Stimulated activated CD4-positive, alpha-beta T cell treated with anti-CD3 and anti-CD28 coated beads, Interleukin-15, amount 100 ng/mL, for 24 hours (primary cell): ENCODE results near the gene ZNF554.
"Not testable (repeated sequence)": the region's sequence is repeated elsewhere in the genome, so short reads cannot be mapped to it uniquely, and the experiment has no call there.

ENCODE experiments used
- DNase-seq: peaks from one replicate; pipeline ENCODE4 v3.0.0-alpha.2; 2020

The ZNF554 gene

DNA sequence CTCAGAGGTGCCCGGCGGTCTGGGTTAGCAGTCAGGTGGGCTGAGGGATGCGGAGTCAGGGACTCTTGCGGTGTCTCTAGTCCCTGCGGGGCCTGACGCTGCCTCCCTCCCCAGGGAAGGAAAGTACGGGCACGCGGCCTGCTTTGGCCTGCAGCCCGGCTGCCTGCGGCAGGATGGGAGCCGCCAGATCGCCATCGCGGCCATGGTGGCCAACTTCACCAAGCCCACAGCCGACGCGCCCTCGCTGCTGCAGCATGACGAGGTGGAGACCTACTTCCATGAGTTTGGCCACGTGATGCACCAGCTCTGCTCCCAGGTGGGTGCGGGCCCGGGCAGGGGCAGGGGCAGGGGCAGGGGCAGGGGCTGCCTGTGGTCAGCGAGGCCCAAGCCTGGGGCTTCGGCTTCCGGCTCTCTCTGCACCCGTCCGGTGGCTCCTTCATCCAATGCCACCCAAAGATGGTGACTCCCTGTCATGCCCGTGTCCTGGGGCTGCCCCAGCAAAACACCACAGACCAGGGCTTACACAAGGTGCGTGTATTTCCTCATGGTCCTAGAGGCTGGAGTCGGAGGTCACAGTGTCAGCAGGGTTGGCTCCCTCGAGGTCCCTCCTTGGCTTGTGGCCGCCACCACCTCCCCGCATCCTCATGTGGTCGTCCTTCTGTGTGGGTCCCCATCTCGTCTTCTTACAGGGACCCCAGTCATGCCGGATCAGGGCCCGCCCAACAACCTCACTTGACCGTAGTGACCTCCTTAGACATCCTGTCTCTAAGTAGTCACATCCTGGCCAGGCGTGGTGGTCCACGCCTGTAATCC is 11.3 kb upstream of the ZNF554 start:
- no peak for DNase-seq

DNA sequence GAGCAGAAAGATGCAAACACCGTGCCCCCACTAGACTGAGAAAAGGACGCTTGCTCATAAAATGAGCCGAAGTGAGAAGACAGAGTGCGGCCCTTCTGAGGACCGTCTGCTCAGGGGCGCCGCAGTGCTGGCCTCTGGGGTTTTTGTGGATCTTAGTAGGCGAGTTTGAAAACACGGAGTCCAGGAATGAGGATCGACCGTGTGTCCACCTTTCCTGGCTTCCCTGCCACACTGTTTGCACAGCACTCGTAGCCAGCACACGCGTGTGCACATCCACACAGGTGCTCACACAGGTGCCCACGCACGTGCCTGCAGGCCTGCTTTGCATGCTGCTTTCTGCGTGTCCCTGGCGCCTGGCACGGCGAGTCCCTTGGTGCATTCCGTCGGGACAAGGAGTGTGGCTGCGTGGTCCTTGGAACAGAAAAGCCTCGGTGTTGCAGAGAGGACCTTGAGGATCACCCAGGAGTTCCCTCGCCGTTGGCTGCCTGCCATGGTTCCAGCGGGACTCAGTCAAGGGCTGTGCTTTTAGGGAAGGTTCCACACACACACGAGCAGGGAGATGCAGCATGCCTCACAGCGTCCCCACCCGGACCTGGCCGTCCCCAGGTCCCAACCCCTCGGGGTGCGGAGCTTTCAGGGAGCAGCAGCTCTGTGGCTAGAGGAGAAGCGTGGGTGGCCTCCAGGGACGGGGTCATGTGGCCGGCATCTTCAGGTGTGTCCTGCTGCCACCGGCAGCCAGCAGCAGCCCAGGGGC is 10.1 kb upstream of the ZNF554 start:
- no peak for DNase-seq

DNA sequence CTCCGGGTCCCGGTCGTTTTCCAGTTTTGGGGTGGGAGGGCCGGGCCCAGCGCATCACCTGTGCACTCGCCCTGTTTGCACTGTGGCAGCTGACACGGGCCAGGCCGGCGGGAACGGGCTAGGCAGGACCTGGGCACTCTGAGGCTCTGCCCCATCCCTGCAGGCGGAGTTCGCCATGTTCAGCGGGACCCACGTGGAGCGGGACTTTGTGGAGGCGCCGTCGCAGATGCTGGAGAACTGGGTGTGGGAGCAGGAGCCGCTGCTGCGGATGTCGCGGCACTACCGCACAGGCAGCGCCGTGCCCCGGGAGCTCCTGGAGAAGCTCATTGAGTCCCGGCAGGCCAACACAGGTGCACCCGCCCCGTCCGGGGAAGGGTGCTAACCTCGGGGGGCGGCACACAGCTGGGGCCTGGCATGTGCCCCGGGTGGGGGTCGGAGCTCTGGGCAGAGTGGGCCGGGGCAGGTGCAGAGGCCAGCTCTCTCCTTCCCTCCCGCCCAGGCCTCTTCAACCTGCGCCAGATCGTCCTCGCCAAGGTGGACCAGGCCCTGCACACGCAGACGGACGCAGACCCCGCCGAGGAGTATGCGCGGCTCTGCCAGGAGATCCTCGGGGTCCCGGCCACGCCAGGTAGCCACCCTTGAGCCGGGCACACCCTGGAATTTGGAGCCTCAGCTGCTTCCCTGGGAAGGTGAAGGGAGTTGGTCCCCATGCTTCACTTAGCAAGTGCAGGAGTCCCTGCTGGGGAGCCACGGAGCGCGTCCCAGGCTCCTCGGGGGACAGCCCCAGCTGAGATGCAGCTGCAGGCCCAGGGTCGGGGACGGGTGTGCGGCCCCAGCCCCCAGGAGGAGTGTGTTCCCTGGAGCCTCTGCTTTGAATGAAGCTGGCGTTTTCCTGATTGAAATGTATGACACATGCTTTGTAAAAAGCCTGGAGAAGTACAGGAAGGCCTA is 9.3 kb upstream of the ZNF554 start:
- no peak for DNase-seq

DNA sequence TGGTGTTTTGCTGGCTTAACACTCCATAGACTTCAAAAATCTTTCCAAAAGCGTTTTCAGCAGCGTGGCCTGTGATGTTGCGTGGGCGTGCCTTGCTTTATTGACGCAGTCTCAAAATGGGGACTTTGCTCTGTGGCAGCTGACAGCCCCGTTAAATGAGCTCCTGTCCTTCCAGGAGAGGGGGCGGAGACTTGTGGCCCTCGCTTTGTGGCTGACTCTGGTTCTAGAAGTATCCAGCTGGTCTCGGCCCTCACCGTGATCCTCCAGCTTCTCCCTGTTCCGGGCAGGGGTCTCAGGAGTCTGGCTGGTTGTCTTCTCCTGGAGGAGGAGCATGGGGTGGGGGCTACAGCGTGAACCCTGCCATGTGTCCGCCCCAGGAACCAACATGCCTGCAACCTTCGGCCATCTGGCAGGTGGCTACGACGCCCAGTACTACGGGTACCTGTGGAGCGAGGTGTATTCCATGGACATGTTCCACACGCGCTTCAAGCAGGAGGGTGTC is 8.4 kb upstream of the ZNF554 start:
- no peak for DNase-seq

DNA sequence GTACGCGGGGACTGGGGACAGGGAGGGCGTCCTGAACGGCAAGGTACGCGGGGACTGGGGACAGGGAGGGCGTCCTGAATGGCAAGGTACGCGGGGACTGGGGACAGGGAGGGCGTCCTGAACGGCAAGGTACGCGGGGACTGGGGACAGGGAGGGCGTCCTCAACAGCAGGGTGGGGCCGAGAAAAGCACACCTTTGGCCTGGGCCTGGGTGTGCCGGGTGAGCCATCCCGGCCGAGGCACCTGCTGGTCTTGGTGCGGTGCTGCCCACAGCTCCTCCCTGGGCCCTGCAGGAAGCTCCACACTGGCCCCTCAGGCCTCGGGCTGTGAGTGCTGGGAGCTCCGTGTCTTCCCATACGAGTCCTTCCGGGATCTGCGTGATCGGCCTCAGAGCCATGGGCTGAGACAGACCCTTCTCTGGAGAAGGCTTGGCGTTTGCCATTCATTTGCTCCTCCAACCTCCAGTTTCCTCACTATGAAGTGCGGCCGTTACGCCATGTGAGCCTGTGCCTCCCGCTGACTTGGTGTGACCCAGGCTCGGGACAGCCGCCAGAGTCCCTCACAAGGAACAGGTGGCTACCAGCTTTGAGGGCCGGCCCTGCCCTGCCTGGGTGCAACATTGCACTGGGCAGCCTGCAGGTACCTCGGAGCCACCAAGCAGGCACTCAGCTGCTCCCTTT is 7.8 kb upstream of the ZNF554 start:
- no peak for DNase-seq

DNA sequence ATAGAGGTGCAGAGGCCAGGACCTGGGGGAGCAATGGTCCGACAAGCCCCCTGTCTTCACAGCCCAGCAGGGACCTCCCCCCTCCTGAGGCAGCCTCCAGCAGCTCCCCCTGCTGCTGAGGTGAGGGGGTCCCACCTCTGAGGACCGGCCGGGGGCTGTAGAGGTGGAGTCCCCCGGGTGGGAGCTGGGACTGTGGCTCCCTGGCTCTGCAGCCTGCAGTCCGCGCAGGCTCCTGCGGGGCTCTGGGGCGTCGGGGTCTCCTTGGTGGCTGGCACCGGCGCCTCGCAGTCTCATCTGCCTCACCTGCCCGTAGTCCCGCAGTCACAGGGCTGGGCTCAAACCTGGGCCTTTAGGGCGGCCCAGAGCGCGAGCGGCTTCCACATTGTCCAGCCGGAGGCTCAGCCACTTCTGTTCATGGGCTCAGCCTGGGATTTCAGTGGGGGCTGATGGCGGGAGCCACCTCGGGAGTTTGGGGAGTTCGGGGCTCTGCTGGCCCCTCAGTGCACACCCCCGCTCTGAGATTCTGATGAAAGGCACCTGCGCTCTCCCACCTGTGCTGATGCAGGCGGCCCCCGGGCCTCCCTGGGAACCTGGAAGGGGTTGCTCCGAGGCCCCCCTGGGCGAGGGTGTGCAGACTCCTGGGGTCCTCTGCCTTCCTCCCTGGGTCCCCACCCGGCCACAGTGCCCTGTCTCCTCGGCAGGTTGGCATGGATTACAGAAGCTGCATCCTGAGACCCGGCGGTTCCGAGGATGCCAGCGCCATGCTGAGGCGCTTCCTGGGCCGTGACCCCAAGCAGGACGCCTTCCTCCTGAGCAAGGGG is 7.0 kb upstream of the ZNF554 start:
- no peak for DNase-seq

- no peak for DNase-seq
Observed at GRCh38 chr19:2813235-2814160, 6.2 kb upstream of the ZNF554 start.

DNA sequence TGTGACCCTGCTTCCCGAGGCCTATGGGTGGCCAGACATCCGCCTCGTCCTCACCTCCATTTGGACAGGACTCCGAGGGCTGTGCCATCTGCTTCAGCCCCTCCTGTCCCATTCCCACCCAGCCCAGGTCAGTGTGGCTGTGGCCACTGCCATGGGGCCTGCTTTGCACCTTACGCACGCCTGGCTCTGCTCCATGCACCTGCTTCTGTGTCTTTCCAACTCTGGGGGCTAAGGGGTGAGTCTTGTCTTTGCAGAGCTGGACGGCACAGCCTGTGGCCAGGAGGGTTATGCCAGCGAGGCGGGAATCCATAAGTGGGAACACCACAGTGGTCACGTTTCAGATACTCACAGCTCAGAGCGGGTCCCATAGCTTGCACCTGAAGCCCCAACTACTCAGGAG is 5.2 kb upstream of the ZNF554 start:
- no peak for DNase-seq

- no peak for DNase-seq
Observed at GRCh38 chr19:2815191-2815614, 4.5 kb upstream of the ZNF554 start.

- DNase-seq = no peak
Observed at GRCh38 chr19:2815923-2816322, 3.7 kb upstream of the ZNF554 start.

DNA sequence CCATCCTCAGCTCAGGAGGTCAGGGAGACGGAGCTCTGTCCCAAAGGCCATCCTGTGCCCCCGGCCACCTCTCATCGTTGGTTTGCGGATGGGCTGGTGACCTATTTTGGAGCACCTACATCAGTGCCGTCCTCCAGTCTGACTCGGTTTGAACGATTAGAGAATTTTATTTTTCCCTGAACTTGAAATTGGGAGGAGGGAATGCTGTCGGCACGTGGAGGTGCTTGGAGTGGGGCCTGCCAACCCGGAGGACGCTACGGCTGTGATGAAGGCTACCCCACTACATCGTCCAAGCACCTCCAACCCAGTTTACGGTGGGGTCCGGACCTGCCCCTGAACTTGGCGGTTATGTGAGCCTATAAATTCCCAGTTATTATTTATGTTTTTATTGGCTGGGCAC is 3.0 kb upstream of the ZNF554 start:
- DNase-seq = no peak

- not testable (repeated sequence) for DNase-seq
Observed at GRCh38 chr19:2817237-2817829, 2.3 kb upstream of the ZNF554 start.

DNA sequence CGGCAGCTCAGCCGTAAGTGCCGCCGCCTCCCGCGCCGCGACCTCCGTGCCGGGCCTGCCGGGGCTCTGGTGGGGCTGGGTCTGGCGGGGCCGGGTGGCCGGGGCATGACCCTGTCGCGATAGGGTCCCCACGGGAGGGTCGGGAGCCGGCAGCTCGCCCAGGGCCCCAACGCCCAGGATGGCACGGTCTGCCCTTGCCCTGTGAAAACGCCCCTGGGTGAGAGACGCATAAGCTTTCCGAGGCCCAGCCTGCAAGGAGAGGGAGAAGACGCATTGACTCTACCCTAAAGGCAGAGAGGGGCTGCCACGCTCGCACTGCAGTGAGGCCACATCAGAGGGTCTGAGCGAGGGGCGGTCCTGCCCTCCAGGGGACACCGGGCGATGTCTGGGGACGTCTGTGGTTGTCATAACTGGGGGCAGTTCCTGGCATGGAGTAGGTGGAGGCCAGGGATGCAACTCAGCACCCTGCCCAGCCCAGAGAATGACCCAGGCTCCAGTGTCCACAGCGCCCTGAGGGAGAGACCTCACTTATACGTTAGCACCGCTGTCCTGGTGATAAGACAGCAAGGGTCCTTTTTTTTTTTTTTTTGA is 539 bp downstream of the ZNF554 start:
- DNase-seq = peak; percentile 25

- DNase-seq = no peak
Observed at GRCh38 chr19:2822846-2823245, 3.2 kb downstream of the ZNF554 start.

DNA sequence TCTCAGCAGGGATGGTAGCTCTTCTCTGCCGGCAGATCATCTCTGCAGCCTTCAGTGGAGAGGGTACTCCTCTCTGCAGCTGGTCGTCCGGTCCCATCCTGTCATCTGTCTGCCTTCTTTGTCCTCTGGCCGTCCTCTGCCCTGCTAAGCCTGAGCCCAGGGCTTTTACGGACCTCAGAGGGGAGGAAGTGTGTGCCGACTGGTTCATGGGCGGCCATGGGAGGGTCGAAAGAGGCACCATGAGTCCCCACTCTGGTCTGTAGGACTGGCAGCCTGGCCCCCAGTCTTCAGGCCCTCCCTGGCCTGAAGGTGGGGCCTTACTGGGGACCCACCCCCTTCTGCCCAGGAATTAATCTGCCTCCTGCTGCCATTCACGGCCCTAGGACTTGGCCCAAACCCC is 4.0 kb downstream of the ZNF554 start:
- no peak for DNase-seq

DNA sequence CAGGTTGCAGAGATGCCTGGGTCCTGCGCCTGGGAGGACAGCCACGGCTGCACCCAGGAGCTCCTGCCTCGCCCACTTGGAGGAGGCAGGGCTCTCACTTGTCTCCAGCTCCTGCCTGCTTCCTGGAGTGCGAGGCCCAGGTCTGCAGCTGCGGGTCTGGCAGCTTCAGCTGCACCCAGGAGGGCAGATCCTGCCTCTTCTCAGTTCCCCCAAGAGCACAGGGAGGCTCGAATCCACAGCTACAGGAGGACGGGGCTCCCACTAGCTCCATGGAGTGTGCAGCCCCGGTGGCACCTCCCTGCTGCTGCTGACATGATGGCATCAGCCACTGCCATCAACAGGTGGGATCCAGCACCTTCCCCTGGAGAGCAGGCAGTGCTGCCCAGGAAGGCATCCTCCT is 4.5 kb downstream of the ZNF554 start:
- no peak for DNase-seq

GRCh38 chr19:2827022-2827421 is 7.4 kb downstream of the ZNF554 start:
- DNase-seq = no peak

- no peak for DNase-seq
Observed at GRCh38 chr19:2827840-2828489, 8.3 kb downstream of the ZNF554 start.

- DNase-seq = no peak
Observed at GRCh38 chr19:2834294-2834871, 14.7 kb downstream of the ZNF554 start.
